Measurements from ENCODE around the gene ITGB1BP1.

Gene ITGB1BP1

DNA sequence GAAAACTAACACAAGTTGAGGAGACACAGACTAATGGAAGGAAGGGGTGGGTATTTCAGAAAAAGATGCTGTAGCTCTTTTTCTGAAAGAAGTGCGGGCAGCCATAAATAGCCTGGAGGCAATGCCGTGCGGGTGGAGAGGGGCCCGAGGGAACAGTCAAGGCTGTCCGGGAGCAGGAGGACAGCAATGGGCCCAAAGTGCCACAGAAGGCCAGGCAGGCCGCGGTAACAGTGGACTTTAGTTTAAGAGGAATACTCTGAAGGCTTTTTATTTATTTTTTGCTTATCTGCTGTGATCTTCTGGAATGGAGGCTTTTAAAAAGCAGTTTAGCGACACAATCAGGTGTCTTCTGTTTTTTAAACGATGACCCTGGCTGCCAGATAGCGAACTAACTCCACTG lies 2.8 kb downstream of the ITGB1BP1 start:
- TF ChIP-seq, protein P1, sequence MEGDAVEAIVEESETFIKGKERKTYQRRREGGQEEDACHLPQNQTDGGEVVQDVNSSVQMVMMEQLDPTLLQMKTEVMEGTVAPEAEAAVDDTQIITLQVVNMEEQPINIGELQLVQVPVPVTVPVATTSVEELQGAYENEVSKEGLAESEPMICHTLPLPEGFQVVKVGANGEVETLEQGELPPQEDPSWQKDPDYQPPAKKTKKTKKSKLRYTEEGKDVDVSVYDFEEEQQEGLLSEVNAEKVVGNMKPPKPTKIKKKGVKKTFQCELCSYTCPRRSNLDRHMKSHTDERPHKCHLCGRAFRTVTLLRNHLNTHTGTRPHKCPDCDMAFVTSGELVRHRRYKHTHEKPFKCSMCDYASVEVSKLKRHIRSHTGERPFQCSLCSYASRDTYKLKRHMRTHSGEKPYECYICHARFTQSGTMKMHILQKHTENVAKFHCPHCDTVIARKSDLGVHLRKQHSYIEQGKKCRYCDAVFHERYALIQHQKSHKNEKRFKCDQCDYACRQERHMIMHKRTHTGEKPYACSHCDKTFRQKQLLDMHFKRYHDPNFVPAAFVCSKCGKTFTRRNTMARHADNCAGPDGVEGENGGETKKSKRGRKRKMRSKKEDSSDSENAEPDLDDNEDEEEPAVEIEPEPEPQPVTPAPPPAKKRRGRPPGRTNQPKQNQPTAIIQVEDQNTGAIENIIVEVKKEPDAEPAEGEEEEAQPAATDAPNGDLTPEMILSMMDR (conservative IDR thresholded peaks at IDR 0.05; ENCODE audit: low read depth) = no peak
- POLR2A ChIA-PET (ENCODE audit: low non-redundant PET) = no interaction called here
- H3K27ac ChIP-seq = no peak overlapping the region
- DNase-seq (ENCODE audit: low spot score) = no peak
- CTCF ChIA-PET = no interaction called here

DNA sequence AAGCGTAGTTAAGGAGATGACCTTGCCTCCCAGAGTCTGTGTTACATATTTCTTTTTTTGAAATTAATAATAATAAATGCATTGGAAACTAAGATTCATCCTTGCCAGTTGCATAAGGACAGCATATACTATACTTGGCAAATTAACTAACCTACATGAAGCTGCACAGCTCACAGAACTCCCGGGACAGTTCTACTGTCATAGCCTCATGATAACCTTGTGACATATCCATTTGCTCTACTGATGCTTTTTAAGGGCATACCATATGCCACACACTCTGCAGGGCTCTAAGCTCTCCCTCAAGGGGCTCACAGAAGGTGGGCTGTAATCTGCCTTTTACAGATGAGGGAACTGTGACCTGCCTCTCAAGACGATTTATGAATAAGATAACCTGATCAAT lies 3.8 kb downstream of the ITGB1BP1 start:
- DNase-seq (ENCODE audit: low spot score) = no peak
- POLR2A ChIA-PET (ENCODE audit: low non-redundant PET) = no interaction called here

DNA sequence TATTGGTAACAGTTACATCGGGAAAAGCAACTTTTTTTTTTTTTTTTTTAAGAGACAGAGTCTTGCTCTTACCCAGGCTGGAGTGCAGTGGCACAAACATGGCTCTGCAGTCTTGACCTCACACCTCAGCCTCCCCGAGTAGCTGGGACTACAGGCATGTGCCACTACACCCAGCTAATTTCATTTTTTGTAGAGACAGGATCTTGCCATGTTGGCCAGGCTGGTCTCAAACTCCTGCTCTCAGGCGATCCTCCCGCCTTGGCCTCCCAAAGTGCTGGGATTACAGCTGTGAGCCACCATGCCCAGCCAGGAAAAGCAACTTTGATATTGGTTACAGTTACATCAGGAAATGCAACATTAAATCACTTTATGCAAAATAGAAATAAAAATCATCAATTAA lies 4.6 kb downstream of the ITGB1BP1 start:
- no peak for DNase-seq (ENCODE audit: low spot score)
- POLR2A ChIA-PET (ENCODE audit: low non-redundant PET) = no interaction called here
- H3K27ac ChIP-seq = no peak overlapping the region
- CTCF ChIA-PET = no interaction called here
- TF ChIP-seq, protein P1 (conservative IDR thresholded peaks at IDR 0.05; ENCODE audit: low read depth) = no peak

More for the DNA sequence above, 3.8 kb downstream of the ITGB1BP1 start:
- no peak overlapping the region for H3K27ac ChIP-seq
- CTCF ChIA-PET = no interaction called here
- TF ChIP-seq, protein P1 (conservative IDR thresholded peaks at IDR 0.05; ENCODE audit: low read depth) = no peak

DNA sequence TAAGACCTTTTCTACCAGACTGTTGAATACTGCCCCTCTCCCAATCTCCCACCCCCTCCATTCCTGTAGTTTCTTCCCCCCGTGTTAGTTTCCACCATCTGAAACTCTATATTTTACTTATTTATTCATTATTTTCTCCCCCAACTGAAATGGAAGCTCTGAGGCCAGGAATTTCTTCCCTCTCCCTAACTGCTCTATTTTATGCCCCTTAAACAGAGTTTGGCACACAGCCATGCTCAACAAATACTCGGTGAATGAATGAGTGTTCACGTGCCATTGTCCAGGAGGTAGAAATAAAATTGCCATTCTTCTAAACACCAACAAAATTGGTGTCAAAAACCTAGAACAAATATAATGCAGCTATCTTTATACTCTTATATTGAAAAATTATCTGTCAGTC lies 5.6 kb downstream of the ITGB1BP1 start:
- ChIA-PET POLR2A (ENCODE audit: low non-redundant PET) (no interaction called here), CTCF (interaction anchor here (0.7 kb wide), 1 partner anchor 208 kb away, joined by 4 read pairs; no protein-coding TSS in a partner anchor)
- TF ChIP-seq, protein P1 (conservative IDR thresholded peaks at IDR 0.05; ENCODE audit: low read depth) = no peak
- H3K27ac ChIP-seq = no peak overlapping the region
- DNase-seq (ENCODE audit: low spot score) = no peak

DNA sequence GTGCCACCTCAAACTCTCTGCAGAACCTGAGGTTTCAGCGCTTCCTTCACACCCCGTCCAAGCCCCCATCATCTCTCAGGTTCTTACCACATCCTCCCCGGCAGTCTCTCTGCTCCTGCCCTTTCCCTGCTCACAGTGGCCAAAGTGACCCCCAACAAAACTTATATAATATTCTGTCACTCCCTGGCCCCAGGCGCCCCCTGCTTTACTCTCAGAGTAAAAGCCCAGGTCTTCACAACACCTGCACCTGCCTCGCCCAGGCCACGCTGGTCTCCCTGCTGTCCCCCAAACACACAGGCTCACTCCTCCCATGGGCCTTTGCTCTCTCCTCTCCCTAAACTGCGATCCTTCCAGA lies 6.4 kb downstream of the ITGB1BP1 start:
- no peak overlapping the region for H3K27ac ChIP-seq
- DNase-seq (ENCODE audit: low spot score) = no peak
- ChIA-PET CTCF (no interaction called here), POLR2A (ENCODE audit: low non-redundant PET) (no interaction called here)
- TF ChIP-seq, protein P1 (conservative IDR thresholded peaks at IDR 0.05; ENCODE audit: low read depth) = no peak

DNA sequence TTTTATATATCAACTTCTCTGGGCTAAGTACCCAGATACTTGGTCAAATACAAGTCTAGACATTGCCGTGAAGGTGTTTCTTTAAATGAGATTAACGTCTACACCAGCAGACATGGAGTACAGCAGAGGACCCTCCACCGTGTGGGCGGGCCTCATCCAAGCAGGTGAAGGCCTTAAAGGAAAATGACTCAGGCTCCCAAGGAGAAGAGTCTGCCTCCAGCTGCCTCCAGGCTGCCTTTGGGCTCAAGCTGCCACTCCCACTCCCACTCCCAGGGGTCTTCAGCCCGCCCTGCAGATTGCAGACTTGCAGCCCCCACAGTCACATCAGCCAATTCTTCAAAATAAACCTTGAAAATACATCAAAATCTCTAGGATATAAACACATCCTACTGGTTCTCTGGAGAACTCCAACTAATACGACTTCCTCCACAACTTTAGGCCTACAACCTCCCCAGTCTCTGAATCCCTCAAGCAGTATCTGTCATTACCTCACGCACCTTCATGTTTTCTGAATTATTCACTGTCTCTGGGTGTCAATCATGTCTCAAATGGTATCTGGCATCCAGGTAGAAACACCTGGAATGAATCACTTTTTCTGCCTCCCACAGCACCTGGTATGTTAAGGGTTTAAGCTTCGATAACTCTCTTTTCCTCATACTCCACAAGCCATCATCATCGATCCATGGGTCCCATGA lies 6.9 kb downstream of the ITGB1BP1 start:
- TF ChIP-seq, protein P1 (conservative IDR thresholded peaks at IDR 0.05; ENCODE audit: low read depth) = no peak
- H3K27ac ChIP-seq = no peak overlapping the region
- POLR2A ChIA-PET (ENCODE audit: low non-redundant PET) = no interaction called here
- DNase-seq (ENCODE audit: low spot score) = peak; percentile 87
- CTCF ChIA-PET = no interaction called here
